GM18507 (cell line): ENCODE data around the gene SLC15A3.

Source experiments
- DNase-seq: peaks from one replicate; pipeline ENCODE4 v3.0.0; 2011; ENCODE audit warnings: low read depth; ENCODE audit not compliant: insufficient read length; ENCODE audit errors: extremely low spot score
- FAIRE-seq: peaks from 2 replicates; lab custom pipeline; 2011; peaks lifted over from hg19 to GRCh38; lab: Jason Lieb, UNC

Gene SLC15A3

DNA sequence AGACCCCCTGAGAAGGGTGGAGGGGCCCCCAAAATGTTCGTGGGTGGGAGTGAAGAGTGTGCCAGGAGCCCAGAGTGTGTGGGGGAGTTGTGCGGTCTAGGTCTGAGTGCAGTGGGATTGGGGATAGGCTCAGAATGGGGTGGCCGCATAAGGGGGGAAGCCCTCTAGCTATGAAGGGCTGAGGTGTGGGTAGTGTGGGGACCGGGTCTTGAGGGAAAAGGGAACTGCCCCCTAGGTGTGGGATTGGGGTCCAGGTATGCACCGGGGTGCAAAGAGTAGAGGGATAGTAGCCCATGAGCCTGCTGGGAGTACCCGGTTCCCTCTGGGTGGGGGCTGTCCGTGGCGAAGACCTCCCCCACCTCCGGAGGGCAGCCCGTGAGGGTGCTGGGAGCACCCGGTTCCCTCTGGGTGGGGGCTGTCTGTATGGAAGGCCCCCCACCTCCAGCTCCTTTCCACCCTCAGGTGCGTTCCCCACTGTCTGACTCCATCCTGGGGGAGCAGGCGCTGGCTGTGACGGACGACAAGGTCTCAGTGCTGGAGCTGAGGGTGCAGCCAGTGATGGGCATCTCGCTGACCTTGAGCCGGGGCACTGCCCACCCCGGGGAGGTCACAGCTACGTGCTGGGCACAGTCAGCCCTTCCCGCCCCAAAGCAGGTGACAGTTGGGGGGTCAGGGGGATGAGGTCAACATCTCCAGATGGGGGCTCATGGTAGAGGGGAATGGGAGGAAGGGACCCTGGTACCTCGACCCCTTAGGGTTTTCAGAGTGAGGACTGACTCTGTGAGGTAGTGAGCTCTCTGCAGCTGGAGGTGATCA lies 17.0 kb downstream of the SLC15A3 start:
- DNase-seq (no peak), FAIRE-seq (no peak)

DNA sequence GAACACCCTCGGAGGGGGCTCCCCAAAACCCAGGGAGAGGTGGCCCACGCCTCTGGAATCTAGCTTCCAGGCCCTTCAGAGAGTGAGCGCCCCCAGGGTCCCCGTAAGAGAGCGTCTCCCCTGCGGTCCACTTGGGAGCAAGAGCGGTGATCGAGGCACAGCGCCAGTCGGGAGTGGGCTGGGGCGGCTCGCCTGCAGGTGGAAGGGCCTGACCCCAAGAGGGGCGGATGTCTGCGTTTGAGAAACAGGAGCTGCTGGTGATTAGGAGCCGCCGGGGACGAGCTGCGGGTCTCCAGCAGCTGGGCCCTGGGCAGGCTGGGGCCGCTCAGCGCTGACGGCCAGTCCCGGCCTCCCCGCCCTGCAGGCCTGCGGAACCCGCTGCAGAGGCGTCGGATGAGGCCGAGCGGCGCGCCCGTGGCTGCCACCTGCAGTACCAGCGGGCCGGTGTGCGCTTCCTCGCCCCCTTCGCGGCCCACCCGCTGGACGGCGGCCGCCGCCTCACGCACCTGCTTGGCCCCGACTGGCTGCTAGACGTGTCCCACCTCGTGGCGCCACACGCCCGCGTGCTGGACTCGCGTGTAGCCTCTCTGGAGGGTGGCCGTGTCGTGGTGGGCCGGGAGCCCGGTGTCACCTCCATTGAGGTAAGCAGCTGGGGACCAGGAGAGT lies 17.7 kb downstream of the SLC15A3 start:
- DNase-seq (no peak), FAIRE-seq (no peak)

DNA sequence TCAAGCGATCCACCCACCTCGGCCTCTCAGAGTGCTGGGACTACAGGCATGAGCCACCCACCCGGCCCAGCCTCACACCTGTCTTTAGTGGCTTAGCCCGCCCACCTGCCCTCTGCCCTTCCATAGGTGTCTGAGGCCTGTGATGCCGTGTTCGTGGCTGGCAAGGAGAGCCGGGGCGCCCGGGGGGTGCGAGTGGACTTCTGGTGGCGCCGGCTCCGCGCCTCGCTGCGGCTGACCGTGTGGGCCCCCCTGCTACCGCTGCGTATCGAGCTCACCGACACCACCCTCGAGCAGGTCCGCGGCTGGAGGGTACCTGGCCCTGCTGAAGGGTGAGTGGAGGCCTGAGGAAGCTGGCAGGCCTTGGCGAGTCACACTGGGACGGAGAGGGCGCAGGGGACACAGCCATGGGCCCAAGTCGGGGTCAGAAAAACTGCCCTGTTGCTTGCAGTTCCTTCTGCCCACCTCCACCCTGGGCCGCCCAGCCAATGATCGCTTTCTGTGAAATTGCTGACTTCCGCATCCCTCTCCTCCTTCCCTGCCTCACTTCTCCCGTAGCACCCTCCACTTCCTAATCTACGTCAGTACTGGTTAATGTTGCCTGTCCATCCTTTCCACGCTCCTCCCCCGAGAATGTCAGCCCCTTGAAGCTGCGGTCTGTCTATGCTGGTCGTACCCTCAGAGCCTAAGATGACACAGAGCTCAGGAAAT lies 18.4 kb downstream of the SLC15A3 start:
- no peak for DNase-seq
- no peak for FAIRE-seq

DNA sequence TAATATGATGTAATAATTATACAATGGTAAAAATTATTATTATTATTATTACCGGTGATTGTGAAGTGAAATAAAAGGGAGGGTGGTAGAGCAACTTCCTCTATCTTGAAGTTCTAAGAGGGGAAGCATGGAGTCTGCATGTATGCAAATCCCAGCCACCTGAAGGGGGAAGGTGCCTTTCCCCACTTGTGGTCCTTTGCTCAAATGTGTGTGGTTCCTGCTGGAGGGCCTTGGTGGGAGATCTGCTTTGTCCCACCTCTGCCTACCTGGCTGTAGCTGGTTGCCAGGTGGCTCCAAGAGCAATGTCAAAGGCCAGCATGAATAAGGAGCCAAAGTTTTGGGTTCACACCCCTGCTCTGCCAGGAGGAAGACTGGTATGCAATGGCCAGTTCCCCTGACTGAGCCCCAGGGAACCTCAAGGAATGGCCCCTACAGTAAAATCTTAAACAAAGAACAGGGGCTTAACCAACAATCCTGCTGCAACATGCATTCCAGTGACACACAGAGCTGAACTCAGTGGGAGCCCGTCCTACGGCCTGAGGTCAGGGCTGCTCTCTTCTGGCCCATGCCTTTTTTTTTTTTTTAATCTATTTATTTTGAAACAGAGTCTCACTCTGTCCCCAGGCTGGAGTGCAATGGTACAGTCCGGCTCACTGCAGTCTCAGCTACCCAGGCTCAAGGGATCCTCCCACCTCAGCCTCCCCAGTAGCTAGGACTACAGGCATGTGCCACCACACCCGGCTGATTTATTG lies 19.2 kb downstream of the SLC15A3 start:
- peak; percentile 67 for FAIRE-seq
- no peak for DNase-seq

DNA sequence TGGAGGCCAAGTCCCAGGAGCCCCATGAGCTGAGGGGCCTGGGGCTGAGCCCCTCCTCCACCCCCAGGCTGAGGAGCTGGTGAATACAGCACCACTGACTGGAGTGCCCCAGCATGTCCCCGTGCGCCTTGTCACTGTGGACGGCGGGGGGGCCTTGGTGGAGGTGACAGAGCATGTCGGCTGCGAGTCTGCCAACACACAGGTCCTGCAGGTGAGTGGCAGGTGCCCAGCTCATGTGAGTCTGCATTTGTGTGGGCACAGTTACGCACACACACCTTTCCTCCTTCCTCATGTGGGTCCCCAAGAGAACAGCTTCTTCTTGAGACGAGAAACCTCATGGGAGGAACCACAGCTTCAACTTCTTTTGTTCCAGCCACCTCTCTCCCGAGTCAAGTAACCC lies 20.1 kb downstream of the SLC15A3 start:
- FAIRE-seq: no peak
- DNase-seq: no peak

DNA sequence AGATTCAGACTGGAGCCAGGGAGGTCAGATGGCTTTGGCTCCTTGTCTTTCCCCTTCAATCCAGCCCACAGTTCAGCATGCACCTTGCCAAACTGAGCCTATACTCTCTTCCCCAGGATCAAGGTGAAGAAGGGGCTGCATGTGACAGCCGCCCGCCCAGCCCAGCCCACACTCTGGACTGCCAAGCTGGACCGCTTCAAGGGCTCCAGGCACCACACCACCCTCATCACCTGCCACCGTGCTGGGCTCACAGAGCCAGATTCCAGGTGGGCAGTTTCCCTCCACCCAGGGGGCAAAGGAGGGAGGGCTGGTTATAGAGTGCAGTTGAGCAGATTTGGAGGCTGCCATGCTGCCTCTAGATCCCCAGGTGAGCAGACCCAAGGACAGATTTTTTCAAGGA lies 21.6 kb downstream of the SLC15A3 start:
- no peak for DNase-seq
- no peak for FAIRE-seq

DNA sequence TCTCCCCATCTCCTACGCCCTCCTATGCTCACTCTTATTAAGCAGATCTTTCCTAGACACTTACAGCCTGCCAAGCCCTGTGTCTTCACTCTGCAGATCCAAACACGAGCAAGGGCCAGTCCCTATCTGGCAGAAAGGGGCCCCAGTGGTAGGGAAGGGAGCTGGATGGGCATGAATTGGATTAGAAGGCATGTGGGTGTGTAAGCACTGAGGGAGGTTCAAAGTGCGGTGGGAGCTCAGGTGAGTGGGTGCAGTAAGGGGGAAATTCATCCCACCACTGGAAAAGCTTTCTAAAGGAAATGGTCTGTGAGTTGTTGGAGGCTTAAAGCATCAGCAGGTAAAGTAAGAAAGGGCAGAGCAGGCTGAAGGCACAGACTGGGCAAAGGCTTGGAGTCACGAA lies 22.2 kb downstream of the SLC15A3 start:
- FAIRE-seq: no peak
- no peak for DNase-seq

DNA sequence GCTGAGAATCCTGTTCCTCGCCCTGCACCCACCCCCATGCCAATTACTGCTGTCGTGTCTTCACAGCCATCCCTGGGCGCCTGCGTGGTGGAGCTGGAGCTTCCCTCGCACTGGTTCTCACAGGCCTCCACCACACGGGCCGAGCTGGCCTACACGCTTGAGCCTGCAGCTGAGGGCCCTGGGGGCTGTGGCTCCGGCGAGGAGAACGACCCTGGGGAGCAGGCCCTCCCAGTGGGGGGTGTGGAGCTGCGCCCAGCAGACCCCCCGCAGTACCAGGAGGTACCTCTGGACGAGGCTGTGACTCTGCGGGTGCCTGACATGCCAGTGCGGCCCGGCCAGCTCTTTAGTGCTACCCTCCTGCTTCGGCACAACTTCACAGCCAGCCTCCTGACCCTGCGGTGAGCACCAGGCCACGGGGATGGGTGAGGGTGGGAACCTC lies 23.4 kb downstream of the SLC15A3 start:
- no peak for FAIRE-seq
- no peak for DNase-seq

DNA sequence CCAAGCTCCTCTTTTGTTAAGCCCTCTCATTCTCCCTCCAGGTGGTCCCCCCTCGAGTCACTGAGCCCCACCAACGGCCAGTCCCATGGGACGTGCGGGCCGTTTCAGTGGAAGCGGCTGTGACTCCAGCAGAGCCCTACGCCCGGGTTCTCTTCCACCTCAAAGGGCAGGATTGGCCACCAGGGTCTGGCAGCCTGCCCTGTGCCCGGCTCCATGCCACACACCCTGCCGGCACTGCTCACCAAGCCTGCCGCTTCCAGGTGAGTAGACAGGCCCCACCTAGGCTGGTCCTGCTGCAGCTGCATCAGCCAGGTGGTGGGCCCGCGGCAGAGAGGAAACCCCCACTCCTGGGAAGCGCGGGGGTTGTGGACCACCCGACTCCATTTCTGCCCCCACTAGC lies 24.4 kb downstream of the SLC15A3 start:
- DNase-seq: no peak
- no peak for FAIRE-seq

DNA sequence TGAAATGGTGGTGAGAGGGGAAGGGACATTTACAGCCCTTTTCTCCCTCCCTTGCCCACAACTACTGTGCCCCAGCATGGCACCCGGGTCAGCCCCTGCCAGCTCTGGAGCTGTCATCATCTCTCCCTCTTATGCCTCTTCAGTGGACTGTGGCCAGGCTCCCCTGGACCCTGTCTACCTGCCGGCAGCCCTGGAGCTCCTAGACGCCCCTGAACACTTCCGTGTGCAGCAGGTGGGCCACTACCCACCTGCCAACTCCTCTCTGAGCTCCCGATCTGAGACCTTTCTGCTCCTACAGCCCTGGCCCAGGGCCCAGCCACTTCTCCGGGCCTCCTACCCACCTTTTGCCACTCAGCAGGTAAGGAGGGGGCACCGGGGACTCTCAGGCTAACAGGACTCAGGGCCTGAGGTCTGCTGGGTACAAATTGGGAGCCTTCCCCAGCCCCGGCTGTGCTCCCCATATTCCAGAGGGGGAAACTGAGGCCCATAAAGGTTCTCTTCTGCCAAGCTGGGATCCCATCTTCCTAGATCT lies 24.8 kb downstream of the SLC15A3 start:
- no peak for DNase-seq
- FAIRE-seq: no peak

DNA sequence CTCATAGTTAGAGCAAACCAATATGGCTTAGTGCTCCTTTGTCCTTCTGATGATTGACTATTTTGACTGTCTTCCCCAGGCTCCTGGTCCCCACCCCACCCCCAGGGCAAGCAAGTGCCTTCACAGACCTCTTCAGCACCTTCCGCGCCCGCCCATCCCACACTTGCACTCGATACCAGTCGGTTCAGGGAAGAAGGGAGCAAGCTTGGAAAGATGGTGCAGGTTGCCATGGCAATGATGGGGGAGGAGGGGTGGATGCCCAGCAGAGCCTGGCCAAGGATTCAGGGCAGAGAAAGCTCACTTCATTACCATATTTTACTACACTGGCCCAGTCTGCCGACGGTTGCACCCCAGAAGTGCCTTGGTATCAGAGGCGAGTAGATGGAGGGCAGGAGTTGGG lies 25.5 kb downstream of the SLC15A3 start:
- no peak for DNase-seq
- FAIRE-seq: no peak

DNA sequence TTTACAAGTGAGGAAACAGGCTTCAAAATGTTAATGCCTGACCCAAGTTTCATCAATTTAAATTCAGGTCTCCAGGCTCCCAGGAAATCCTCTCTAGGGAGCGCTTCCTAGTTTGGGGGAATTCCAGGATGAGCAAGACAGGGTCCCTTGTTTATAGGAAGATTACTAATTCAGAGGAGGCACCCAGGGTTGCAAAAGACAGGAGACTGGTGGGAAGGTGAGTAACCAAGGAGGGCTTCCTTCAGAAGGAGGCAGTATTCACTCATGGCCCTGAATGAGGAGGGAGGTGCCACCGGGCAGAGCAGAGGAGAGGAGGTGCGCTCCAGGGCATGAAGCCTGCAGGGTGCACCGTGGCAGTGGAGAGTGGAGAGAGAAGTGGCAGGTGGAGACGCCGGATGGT lies 26.1 kb downstream of the SLC15A3 start:
- no peak for FAIRE-seq
- no peak for DNase-seq

DNA sequence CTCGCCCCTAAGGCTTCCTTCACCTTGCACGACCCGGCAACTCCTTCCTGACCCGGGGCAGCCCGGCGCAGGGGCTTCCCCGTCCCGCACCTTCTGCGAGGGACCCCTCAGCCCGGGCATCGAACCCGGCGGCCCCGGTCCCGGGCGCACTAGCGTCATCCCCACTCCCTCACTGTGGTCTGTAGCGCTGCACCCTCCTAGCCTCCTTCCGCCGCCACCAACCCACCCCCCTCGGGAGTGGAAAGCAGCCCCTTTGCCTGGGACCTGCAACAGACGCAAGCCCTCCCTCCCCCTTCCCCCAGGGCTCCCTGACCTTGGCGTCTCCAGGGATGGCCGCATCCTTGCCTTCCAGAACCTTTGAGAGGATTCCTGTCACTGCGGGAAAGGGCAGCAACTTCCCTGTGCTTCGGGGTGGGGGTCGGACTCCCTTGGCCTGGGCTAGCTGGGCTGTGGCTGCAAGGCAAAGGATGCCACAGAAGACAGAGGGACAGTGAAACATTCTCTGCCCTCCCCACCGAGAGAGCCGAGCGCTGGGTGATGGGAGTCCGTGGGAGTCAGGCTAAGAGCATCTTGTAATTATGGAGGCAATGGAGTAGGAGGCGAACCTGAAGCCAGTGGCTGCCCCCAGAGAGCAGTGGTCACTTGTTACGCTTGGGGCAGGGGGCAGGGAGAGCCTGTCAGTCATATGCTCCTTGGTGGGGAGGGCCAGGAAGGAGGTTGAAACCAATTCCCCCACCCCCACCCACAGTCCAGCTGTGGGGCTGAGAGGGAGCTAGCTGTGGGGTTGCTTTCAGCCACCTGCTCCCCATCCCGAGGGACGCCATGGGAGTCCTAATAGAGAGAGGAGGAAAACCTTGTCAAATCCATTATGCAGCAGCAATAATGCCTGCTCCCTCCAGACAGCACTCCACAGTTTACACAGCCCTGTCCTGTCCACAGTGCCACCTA lies 26.8 kb downstream of the SLC15A3 start:
- DNase-seq: no peak
- peak; percentile 54 for FAIRE-seq

DNA sequence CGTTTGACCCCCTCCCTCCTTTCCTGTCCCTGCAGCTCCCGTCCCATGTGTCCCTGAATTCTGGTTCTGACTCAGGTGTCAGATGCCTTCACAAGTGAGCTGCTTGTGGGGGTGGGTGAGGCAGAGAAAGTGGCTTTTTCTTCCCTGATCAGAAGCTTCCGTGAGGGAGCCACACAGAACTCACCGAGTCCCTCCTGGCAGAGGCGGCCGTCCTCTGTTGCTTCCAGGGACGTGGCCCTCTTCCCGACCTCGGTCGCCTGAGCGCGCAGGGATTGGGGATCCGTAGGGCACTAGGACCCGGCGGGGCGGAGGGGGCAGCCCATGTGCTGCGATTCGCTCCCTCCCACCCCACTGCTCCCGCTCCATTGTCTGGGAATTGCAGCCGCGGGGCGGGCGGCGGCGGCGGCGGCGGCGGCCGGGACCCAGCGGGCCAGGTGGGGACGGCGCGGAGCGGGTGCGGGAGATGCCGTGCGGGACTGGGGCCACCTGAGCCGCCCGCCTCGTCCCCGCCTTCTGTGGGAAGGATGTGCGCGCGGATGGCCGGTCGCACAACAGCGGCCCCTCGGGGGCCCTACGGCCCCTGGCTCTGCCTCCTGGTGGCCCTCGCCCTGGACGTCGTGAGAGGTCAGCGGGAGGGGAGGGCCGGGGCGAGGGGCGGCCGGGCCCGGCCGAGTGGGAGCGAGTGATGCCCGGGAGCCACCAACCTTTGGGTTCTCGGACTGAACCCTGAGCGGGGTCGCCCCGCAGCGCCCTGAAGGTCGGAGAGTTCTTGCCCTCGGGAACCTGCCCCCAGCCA lies 27.7 kb downstream of the SLC15A3 start, which contains the start of gene TMEM132A:
TSS of gene TMEM132A (plus strand) at position 351 of the 796 bp plus-strand sequence. CDS start at position 525, 174 bp downstream.
- no peak for DNase-seq

DNA sequence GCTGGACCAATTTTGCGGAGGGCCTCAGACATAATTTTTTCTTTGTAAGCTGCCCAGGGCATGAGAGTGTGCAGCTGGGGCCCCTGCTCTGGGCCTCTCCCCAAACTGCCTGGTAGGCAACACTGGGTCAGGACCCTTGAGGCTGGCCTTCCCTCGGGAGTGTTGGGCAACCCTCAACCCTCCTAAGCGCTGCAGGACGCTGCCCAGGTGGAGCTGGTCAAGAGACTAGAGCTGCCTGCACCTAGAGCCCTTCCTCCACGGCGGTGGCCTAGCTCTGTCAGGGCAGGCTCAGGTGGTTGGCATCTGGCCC lies 28.2 kb downstream of the SLC15A3 start:
- FAIRE-seq: no peak
- DNase-seq: no peak

More for the DNA sequence above, 27.7 kb downstream of the SLC15A3 start, which contains the start of gene TMEM132A:
- FAIRE-seq: peak; percentile 26

DNA sequence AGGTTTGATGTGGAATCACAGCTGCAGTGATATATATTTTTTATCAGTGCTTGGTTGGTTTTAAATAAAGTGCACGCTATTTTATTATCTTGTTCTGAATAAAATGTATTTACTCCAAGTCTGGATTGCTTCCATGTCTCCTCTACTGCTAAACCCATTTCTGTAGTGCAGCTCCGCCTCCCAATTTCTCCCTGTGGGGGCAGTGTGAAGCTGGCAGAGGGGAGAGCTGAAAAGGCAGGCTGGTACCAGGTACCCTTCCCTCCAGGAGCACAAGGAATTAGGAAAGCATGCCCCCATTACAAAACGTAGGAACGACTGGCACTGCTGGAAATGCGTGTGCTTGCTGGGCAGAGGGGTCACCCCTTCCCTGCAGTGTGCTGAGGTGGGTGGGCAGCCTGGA lies 28.6 kb downstream of the SLC15A3 start:
- DNase-seq: no peak
- no peak for FAIRE-seq

DNA sequence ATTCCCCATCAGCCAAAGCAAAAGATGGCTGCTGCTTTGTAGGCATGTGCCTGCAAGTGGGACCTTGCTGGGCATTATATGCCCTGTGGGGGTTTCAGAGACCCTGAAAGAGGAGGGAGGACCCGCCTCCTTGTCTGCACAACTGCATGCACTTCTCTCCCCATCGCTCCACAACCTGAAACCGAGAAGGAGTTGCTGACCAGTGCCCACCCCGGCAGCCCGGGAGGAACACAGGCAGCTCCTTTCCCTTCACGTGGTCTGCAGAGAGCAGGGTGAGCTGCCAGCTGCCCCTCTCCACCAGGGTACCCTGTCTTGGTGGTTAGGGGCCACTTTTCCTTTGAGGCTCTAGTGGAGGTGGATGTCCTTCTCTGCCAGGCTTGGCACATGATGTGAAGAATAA lies 29.1 kb downstream of the SLC15A3 start:
- no peak for DNase-seq
- no peak for FAIRE-seq
